IMR-90 (cell line): ENCODE data around the gene ACSL1.

Experiments
- MAZ ChIP-seq: IDR thresholded peaks from 2 replicates; pipeline ENCODE4 v1.6.1; 2012; ENCODE audit warnings: low read depth, mild to moderate bottlenecking, low read length, improper control_type of control experiment, moderate library complexity, borderline replicate concordance
- POLR2A ChIP-seq: IDR thresholded peaks from 2 replicates; pipeline ENCODE4 v1.6.1; 2012; ENCODE audit warnings: mild to moderate bottlenecking, low read depth, low read length
- SMC3 ChIP-seq: fragments of 150-350 bp; IDR thresholded peaks from 2 replicates; pipeline ENCODE4 v1.6.1; 2016; ENCODE audit warnings: low read depth, mild to moderate bottlenecking, antibody characterized with exemption, low read length, moderate library complexity
- TF ChIP-seq, protein P1 (sequence below): conservative IDR thresholded peaks from 2 replicates; pipeline ENCODE4 v1.5.1; 2012; ENCODE audit warnings: mild to moderate bottlenecking, low read depth, low read length, improper control_type of control experiment

DNA sequence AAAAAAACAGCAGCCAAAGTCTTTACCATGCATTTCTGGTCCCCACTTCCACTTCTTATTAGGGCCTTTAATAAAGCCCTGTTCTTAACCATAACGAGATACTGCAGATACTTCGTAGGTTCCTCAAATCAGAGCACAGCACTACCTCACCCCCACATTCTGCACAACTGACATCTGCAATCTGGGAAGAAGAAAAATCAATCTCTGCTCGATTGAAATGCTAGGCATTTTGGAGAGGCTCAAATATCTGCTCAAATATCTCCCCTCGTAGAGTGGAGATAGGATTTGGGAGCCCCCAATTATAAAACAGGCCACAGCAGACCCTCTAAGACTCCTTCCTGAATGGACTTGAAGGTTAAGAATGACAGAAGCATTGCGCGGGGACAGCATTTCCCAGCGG lies 51.6 kb downstream of the ACSL1 start:
- TF ChIP-seq, protein P1, sequence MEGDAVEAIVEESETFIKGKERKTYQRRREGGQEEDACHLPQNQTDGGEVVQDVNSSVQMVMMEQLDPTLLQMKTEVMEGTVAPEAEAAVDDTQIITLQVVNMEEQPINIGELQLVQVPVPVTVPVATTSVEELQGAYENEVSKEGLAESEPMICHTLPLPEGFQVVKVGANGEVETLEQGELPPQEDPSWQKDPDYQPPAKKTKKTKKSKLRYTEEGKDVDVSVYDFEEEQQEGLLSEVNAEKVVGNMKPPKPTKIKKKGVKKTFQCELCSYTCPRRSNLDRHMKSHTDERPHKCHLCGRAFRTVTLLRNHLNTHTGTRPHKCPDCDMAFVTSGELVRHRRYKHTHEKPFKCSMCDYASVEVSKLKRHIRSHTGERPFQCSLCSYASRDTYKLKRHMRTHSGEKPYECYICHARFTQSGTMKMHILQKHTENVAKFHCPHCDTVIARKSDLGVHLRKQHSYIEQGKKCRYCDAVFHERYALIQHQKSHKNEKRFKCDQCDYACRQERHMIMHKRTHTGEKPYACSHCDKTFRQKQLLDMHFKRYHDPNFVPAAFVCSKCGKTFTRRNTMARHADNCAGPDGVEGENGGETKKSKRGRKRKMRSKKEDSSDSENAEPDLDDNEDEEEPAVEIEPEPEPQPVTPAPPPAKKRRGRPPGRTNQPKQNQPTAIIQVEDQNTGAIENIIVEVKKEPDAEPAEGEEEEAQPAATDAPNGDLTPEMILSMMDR = no peak
- TF ChIP-seq MAZ = no peak
- TF ChIP-seq SMC3 = no peak
- TF ChIP-seq POLR2A = no peak
